Tibial nerve (tissue), 4 donors: ENCODE data around the gene ELMO1.

ENCODE experiments used
- EP300 ChIP-seq, 2 donors: sonication (generic); formaldehyde crosslinking; IDR thresholded peaks; one replicate each; pipeline ENCODE4 v1.6.1; 2017; ENCODE audit warnings: antibody characterized with exemption in 2 of 2, mild to moderate bottlenecking in 1 of 2
- POLR2A ChIP-seq, 2 donors: fragments of 450-650 bp; IDR thresholded peaks; one replicate each; pipeline ENCODE4 v1.6.1; 2017; ENCODE audit warnings: antibody characterized with exemption in 2 of 2, mild to moderate bottlenecking in 2 of 2, moderate library complexity in 2 of 2
- TF ChIP-seq, protein P1 (sequence below), 5 experiments: fragments of 200-600 bp in 3 of 5; fragments of 450-650 bp in 2 of 5; sonication (generic) in 3 of 5; IDR thresholded peaks; one replicate each; pipeline ENCODE4 v1.5.1; 2016 to 2019; ENCODE audit warnings: antibody characterized with exemption in 5 of 5, mild to moderate bottlenecking in 3 of 5, moderate library complexity in 2 of 5

DNA sequence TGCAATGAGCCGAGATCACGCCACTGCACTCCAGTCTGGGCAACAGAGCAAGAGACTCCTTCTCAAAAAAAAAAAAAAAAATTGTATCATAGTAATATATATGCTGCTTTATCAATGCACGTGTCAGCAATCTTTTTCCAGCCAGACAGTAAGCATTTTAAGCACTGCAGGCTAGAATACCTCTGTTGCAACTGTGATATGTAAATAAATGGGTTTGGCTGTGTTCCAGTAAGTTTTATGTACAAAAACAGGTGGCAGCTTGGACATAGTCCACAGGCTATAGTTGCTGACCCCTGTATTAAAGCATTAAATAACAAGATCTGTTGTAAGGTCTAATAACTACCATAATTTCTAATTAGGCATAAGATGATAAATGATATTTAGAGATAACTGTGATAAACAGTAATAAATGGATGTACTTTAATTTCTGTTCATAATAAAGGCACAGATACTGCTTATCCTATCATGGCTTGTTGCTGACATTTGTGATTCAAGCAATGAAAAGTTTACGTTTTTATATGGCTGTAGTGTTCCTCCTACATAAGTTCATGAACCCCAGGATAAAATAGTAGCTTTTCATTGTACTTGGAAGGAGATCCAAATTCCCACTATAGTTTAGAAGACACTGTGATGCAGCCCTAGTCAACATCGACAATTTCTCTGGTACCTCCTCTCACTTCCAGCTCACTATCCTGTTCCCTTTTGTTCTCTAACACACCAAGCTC, 161.4 kb downstream of the ELMO1 start:
- TF ChIP-seq, protein P1, sequence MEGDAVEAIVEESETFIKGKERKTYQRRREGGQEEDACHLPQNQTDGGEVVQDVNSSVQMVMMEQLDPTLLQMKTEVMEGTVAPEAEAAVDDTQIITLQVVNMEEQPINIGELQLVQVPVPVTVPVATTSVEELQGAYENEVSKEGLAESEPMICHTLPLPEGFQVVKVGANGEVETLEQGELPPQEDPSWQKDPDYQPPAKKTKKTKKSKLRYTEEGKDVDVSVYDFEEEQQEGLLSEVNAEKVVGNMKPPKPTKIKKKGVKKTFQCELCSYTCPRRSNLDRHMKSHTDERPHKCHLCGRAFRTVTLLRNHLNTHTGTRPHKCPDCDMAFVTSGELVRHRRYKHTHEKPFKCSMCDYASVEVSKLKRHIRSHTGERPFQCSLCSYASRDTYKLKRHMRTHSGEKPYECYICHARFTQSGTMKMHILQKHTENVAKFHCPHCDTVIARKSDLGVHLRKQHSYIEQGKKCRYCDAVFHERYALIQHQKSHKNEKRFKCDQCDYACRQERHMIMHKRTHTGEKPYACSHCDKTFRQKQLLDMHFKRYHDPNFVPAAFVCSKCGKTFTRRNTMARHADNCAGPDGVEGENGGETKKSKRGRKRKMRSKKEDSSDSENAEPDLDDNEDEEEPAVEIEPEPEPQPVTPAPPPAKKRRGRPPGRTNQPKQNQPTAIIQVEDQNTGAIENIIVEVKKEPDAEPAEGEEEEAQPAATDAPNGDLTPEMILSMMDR (IDR thresholded peaks at IDR 0.05), result no peak
- TF ChIP-seq EP300 (IDR thresholded peaks at IDR 0.05) (no peak), POLR2A (IDR thresholded peaks at IDR 0.05) (no peak)
